Left ventricle myocardium inferior (tissue), 1 donor: ENCODE data around the gene TEX19. TPM values are rescaled to one million over a fixed set of nuclear protein-coding genes. Genes with fewer than 3 reads are reported as not detected.
"Not testable (repeated sequence)": the region's sequence is repeated elsewhere in the genome, so short reads cannot be mapped to it uniquely, and the experiment has no call there.

Source experiments
- DNase-seq: peaks from one replicate; pipeline ENCODE4 v3.0.0-alpha.2; 2020
- H3K27ac ChIP-seq: fragments of 200-600 bp; replicated peaks from 2 replicates; pipeline ENCODE4 v1.8.0; 2021
- H3K27me3 ChIP-seq: fragments of 200-600 bp; 2 replicates; pipeline ENCODE4 v1.8.0; 2021; ENCODE audit warnings: low read depth
- H3K36me3 ChIP-seq: fragments of 200-600 bp; 2 replicates; pipeline ENCODE4 v1.8.0; 2021
- H3K4me1 ChIP-seq: fragments of 200-600 bp; 2 replicates; pipeline ENCODE4 v1.8.0; 2021
- H3K4me3 ChIP-seq: fragments of 200-600 bp; 2 replicates; pipeline ENCODE4 v1.8.0; 2021; ENCODE audit warnings: mild to moderate bottlenecking, moderate library complexity
- H3K9me3 ChIP-seq: fragments of 200-600 bp; replicated peaks from 2 replicates; pipeline ENCODE4 v1.8.0; 2021
- intact Hi-C: fragments of 100-400 bp; cut with micrococcal nuclease; formaldehyde crosslinking; loops from one replicate; pipeline ENCODE4 v1.11.0; 2022
- total RNA-seq: library from RNA; stranded (reverse); fragmentation: NEBNext Ultra II Directional; extraction: Animal tissue kit (Norgen Biotek cat#: 25700); gene quantifications from one replicate; pipeline ENCODE4 v1.2.1, GENCODE V29; 2021
- TF ChIP-seq, protein P1 (sequence below): fragments of 200-600 bp; IDR thresholded peaks from 2 replicates; pipeline ENCODE4 v1.8.0; 2021; ENCODE audit warnings: antibody characterized with exemption, mild to moderate bottlenecking, borderline replicate concordance
- donor health status: DM: no; HTN: yes; CAD: no; lungs with severe emphysema.

TEX19 gene
- total RNA-seq, 1 donor from 2014 or later, result not detected

DNA sequence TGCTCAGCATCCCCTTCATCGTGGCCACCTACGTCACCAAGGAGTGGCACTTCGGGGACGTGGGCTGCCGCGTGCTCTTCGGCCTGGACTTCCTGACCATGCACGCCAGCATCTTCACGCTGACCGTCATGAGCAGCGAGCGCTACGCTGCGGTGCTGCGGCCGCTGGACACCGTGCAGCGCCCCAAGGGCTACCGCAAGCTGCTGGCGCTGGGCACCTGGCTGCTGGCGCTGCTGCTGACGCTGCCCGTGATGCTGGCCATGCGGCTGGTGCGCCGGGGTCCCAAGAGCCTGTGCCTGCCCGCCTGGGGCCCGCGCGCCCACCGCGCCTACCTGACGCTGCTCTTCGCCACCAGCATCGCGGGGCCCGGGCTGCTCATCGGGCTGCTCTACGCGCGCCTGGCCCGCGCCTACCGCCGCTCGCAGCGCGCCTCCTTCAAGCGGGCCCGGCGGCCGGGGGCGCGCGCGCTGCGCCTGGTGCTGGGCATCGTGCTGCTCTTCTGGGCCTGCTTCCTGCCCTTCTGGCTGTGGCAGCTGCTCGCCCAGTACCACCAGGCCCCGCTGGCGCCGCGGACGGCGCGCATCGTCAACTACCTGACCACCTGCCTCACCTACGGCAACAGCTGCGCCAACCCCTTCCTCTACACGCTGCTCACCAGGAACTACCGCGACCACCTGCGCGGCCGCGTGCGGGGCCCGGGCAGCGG is 15.7 kb downstream of the TEX19 start:
- TF ChIP-seq, protein P1, sequence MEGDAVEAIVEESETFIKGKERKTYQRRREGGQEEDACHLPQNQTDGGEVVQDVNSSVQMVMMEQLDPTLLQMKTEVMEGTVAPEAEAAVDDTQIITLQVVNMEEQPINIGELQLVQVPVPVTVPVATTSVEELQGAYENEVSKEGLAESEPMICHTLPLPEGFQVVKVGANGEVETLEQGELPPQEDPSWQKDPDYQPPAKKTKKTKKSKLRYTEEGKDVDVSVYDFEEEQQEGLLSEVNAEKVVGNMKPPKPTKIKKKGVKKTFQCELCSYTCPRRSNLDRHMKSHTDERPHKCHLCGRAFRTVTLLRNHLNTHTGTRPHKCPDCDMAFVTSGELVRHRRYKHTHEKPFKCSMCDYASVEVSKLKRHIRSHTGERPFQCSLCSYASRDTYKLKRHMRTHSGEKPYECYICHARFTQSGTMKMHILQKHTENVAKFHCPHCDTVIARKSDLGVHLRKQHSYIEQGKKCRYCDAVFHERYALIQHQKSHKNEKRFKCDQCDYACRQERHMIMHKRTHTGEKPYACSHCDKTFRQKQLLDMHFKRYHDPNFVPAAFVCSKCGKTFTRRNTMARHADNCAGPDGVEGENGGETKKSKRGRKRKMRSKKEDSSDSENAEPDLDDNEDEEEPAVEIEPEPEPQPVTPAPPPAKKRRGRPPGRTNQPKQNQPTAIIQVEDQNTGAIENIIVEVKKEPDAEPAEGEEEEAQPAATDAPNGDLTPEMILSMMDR, result no peak
- Histone ChIP-seq H3K36me3 (no peaks in the 10 kb centered on the region), H3K27ac (no peak overlapping the region), H3K9me3 (no peaks in the 10 kb centered on the region), H3K4me1 (peaks cover 37% of the 10 kb centered on the region), H3K27me3 (peaks cover 93% of the 10 kb centered on the region), H3K4me3 (no peak overlapping the region)
- no peak for DNase-seq
- intact Hi-C loops, result no loop called here

DNA sequence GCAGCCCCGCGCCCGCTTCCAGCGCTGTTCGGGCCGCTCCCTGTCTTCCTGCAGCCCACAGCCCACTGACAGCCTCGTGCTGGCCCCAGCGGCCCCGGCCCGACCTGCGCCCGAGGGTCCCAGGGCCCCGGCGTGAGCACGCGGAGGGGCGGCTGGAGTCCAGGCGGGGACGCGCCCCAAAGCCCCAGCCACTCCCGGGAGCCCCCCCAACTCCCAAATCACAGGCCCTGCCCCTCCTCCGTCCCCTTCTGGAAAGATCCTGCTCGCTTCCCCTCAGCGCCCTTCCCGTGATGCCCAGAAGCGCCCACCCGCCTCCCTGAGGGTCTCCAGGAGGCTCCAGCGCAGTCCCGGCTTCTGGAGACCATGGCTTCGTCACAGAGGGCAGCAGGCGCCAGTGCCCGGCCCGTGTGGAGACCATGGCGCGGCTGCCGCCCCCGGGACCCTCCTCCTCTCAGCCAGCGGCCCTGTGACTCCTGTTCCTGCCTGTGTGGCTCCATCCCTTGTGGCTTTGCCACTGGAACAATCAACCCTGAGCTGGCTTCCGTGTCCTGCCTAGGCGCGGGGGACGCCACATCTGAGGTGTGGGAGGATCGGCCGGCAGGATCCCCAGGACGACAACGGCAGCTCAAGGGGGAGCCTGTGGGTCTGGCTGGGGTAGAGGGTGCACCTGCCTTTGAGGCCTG is 16.5 kb downstream of the TEX19 start:
- DNase-seq, result no peak
- TF ChIP-seq, protein P1, result no peak
- Histone ChIP-seq H3K27me3 (peaks cover 92% of the 10 kb centered on the region), H3K36me3 (no peaks in the 10 kb centered on the region), H3K27ac (no peak overlapping the region), H3K9me3 (no peaks in the 10 kb centered on the region), H3K4me3 (no peak overlapping the region), H3K4me1 (peaks cover 35% of the 10 kb centered on the region)
- intact Hi-C loops, result no loop called here

DNA sequence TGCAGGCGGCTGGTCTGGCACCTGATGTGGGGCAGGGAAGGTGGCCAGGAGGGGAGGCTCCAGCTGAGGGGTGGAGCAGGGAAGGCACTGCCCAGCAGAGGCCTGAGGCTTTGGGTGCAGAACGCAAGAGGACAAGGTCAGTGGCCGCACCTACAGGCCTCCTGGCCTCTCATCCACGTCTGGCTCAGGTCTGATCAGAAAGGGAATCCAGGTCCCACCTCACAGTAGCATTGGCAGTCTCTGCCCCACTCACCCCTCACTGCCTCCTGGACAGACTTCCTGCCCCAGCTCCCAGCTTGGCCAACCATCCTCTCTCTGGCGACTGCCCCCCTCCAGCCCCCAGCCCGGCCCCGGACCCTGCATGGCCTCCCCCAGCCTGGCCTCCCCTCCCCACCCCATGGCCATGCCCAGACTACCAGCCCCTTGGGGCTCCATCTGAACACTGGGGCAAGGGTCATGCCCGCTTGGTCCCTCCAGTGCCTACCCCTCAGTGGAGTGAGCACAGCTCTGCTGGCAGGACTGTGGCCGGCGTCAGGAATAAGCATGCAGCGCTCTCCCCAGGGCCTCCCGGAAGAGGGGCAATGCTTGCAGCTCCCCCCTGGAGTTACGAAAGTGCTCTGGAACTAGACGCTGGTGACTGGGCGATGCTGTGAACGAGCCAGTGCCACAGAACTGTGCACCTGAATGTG is 17.1 kb downstream of the TEX19 start:
- intact Hi-C loops, result no loop called here
- Histone ChIP-seq H3K27ac (no peak overlapping the region), H3K36me3 (no peaks in the 10 kb centered on the region), H3K27me3 (peaks cover 92% of the 10 kb centered on the region), H3K4me3 (no peak overlapping the region), H3K9me3 (no peaks in the 10 kb centered on the region), H3K4me1 (peaks cover 28% of the 10 kb centered on the region)
- DNase-seq, result no peak
- TF ChIP-seq, protein P1, result no peak

DNA sequence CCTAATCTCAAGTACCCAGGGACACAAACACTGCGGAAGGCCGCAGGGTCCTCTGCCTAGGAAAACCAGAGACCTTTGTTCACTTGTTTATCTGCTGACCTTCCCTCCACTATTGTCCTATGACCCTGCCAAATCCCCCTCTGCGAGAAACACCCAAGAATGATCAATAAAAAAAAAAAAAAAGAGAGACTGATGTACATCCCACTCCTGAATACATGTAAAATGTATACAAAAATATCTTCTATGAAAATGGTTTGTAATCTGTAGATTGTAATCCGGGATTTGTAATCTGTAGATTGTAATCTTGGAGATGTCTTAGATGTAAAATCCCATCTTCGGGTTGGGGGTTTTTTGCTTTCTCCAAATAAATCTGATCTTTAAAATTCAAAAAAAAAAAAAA is 18.2 kb downstream of the TEX19 start:
- H3K4me3 ChIP-seq, DNase-seq, H3K9me3 ChIP-seq, intact Hi-C loops, H3K27ac ChIP-seq, H3K36me3 ChIP-seq: not testable (repeated sequence)
- Histone ChIP-seq H3K27me3 (peaks cover 83% of the 10 kb centered on the region), H3K4me1 (peaks cover 17% of the 10 kb centered on the region)

DNA sequence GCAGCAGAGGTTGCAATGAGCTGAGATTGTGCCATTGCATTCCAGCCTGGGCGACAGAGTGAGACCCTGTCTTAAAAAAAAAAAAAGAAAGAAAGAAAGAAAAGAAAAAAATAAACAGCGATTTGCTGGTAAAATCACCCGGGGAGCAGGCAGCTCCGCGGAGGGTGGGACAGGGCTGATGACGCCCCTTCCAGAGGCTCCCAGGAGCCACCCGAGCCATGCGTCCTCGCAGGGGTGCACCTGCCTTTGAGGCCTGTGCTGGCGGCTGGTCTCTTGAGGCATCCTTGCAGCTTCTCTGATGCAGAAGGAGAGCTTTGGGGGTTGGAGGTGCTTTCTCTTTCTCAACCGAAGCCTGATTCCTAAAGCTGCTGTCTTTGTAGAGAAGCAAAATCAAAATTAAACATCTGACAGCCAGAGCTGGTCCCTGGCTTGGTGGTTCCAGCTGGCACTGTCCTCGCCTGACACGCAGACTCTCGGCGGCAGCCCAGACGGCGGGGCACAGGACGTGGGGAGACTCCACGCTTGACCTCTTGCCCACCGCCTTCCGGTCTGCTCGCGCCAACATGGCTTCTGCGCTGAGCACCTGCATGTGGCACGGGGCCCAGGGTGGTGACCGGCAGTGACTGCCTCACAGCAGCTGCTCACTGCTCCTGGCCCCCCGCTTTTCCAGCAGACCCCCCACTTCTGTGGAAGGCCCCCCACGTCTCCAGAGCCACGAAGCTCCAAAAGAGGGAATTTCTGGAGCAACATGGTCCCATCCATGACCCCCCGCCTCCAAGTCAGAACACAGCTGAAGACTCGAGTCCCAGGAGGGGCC is 19.1 kb downstream of the TEX19 start:
- peaks cover 75% of the 10 kb centered on the region for H3K27me3 ChIP-seq
- H3K4me1 ChIP-seq, result peaks cover 9% of the 10 kb centered on the region
- no peak overlapping the region for H3K4me3 ChIP-seq
- no peak for DNase-seq
- H3K9me3 ChIP-seq, result no peaks in the 10 kb centered on the region
- TF ChIP-seq, protein P1, result no peak
- H3K27ac ChIP-seq, result no peak overlapping the region
- intact Hi-C loops, result no loop called here
- H3K36me3 ChIP-seq, result no peaks in the 10 kb centered on the region
